AG04450 (cell line): ENCODE data around the gene NNT. TPM values are rescaled to one million over a fixed set of nuclear protein-coding genes. Genes with fewer than 3 reads are reported as not detected.
"Not testable (repeated sequence)": the region's sequence is repeated elsewhere in the genome, so short reads cannot be mapped to it uniquely, and the experiment has no call there.

Experiments
- CTCF ChIA-PET: fragments of 300-600, 350-600 bp; formaldehyde crosslinking; extraction: SDS; loops from one replicate; lab custom pipeline; 2022; ENCODE audit warnings: antibody characterized with exemption, inconsistent platforms; lab: Charles Lee
- POLR2A ChIA-PET: fragments of 350-600 bp; formaldehyde crosslinking; extraction: SDS; loops from one replicate; lab custom pipeline; 2021; ENCODE audit warnings: antibody characterized with exemption, inconsistent platforms; lab: Yijun Ruan, JAX
- DNase-seq: peaks from one replicate; pipeline ENCODE4 v3.0.0-alpha.2; 2011; ENCODE audit warnings: low read depth, low spot score
- H3K27ac ChIP-seq: one replicate; pipeline ENCODE4 v1.5.1; 2012; ENCODE audit warnings: low read depth, low read length, control low read depth
- H3K27me3 ChIP-seq: one replicate; pipeline ENCODE4 v1.6.0; 2012; ENCODE audit warnings: low read length; ENCODE audit not compliant: control insufficient read depth, insufficient read depth
- H3K4me3 ChIP-seq: 2 replicates; pipeline ENCODE4 v1.5.1; 2011; ENCODE audit warnings: mild to moderate bottlenecking, low read depth, low read length, control low read depth
- H3K9me3 ChIP-seq: 2 replicates; pipeline ENCODE4 v1.5.1; 2012; ENCODE audit warnings: low read length; ENCODE audit not compliant: control insufficient read depth, insufficient read depth
- CTCF ChIP-seq: IDR thresholded peaks from 2 replicates; pipeline ENCODE4 v1.5.1; 2011; ENCODE audit warnings: low read depth, low read length, control low read depth, inconsistent platforms
- polyA plus RNA-seq: library from polyadenylated mRNA; depleted of rRNA; stranded (reverse); fragments of >200 nt; gene quantifications from 2 replicates; pipeline ENCODE4 v1.2.3, GENCODE V29; 2011

Gene NNT
- polyA plus RNA-seq, 1 experiment: 64.6 TPM

GRCh38 chr5:43694027-43694426 is 91.0 kb downstream of the NNT start:
- H3K27ac ChIP-seq: no peak overlapping the region
- ChIA-PET CTCF (interaction anchor here (1.5 kb wide), 1 partner anchor 63 kb away, joined by 9 read pairs; no protein-coding TSS in a partner anchor), POLR2A (no interaction called here)
- no peak for DNase-seq
- no peak for TF ChIP-seq CTCF
- no peak overlapping the region for H3K4me3 ChIP-seq
- peaks cover 5% of the 10 kb centered on the region; the same call in 1 of the 2 replicates for H3K9me3 ChIP-seq
- no peaks in the 10 kb centered on the region for H3K27me3 ChIP-seq

DNA sequence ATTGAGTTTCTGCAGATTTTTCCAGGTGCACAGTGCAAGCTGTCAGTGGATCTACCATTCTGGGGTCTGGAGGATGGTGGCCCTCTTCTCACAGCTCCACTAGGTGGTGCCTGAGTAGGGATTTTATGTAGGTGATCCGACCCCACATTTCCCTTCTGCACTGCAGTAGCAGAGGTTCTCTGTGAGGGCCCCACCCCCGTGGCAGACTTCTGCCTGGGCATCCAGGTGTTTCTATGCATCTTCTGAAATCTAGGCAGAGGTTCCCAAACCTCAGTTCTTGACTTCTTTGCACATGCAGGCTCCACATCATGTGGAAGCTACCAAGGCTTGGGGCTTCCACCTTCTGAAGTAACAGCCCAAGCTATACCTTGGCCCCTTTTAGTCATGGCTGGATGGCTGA is 93.5 kb downstream of the NNT start:
- H3K4me3 ChIP-seq, H3K27ac ChIP-seq, DNase-seq, H3K27me3 ChIP-seq, POLR2A ChIA-PET, CTCF ChIA-PET, H3K9me3 ChIP-seq: not testable (repeated sequence)

GRCh38 chr5:43699910-43700309 is 96.9 kb downstream of the NNT start:
- Histone ChIP-seq H3K4me3 (no peak overlapping the region), H3K27ac (no peak overlapping the region), H3K27me3 (no peaks in the 10 kb centered on the region), H3K9me3 (peaks cover 5% of the 10 kb centered on the region; the same call in 1 of the 2 replicates)
- TF ChIP-seq CTCF: no peak
- CTCF ChIA-PET: interaction anchor here (1.1 kb wide), 1 partner anchor 68 kb away, joined by 3 read pairs; no protein-coding TSS in a partner anchor
- POLR2A ChIA-PET: no interaction called here
- no peak for DNase-seq

DNA sequence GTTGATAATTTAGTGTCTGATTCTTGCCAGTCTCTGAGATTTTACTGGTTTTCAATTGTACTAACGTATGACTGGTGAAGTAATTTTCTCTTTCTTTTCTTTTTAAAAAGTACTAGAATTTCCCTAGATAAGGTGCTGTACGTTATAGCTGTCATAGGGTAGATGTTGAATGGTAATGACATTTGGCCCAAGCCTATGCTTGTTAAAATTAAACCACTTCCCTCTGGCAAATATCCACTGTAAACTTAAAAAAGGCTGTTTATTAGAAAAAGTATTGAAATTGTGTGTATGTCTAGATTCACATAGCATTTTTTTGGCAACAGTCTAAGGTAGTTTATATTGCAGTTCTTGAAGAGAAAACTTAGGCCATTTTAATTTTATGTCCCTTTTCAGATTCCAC is 97.6 kb downstream of the NNT start:
- no peak for TF ChIP-seq CTCF
- POLR2A ChIA-PET: no interaction called here
- Histone ChIP-seq H3K4me3 (no peak overlapping the region), H3K9me3 (peaks cover 5% of the 10 kb centered on the region; the same call in 1 of the 2 replicates), H3K27ac (no peak overlapping the region), H3K27me3 (no peaks in the 10 kb centered on the region)
- DNase-seq: no peak
- CTCF ChIA-PET: no interaction called here

DNA sequence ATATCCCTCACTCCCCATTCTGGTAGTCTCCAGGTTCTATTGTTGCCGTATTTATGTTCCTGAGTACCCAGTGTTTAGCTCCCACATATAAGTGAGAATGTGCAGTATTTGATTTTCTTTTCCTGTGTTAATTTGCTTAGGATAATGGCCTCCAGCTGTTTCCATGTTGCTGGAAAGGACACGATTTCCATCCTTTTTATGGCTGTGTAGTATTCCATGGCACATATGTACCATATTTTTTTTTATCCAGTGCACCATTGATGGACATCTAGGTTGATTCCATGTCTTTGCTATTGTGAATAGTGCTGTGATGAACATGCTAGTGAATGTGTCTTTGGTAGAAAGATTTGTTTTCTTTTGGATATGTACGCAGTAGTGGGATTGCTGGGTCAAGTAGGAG is 98.2 kb downstream of the NNT start:
- Histone ChIP-seq H3K4me3 (no peak overlapping the region), H3K9me3 (peaks cover 5% of the 10 kb centered on the region; the same call in 1 of the 2 replicates), H3K27ac (no peak overlapping the region), H3K27me3 (no peaks in the 10 kb centered on the region)
- CTCF ChIA-PET: interaction anchor here (1.3 to 2.2 kb wide), 2 partner anchors 10 to 70 kb away, joined by 3 to 9 read pairs; no protein-coding TSS in a partner anchor
- no peak for TF ChIP-seq CTCF
- POLR2A ChIA-PET: no interaction called here
- DNase-seq: no peak
